Islet precursor cell (in vitro differentiated cells): ENCODE data around the gene ITGB1.
A peak's percentile ranks its signal among the peaks of the same experiment; 100 is the strongest.

Experiments
- DNase-seq: peaks from one replicate; pipeline ENCODE4 v3.0.0-alpha.2; 2018

Gene ITGB1

DNA sequence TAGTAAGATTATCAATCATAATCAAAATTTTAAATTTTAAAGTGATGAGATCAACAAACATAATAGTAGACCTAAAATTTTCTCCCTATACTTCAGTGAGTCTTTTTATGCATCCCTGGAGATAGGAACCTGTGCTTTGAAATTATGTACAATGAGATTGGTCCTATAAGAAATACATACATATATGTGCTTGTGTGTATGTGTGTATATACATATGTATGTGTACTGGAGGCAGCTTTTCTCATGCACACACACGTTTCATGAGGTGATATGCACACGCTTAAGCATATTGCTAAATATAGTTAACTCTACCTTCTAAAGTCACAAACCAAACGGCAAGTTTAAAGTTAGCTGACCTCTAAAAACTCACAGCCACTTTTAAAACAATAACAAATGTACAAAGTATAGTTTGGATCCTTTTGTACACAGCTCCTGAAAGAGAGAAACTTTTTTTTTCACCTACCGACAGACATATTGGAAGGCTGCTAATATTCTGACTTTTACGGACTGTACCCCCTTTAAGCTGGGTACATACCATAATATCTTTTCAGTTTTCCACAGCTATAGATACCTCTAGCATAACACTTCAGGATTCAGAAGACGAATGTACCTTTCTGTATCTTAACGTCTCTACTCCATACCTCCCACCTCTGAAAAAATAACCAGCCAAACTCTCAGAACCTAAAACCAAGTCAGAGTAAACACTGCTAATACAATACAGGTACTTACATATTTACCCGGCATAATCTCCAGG lies 3.3 kb downstream of the ITGB1 start:
- DNase-seq, result no peak

DNA sequence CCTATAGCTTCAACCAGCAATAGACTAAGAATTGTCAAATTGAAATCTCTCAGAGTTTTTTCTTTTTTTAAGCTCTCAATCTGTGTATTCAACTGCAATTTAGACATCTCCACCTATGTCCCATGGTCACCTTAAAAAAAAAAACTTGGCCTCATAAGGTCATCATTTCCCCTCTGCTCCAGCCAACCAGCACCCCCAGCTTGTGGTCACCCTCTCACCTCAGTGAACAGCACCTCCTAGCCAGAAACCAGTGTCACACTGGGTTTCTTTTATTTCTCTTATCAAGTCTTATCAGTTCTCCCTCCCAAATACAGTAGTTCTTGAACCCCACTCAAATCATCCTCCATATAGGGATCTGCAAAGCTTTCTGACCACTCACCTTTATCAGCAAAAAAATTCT lies 4.0 kb downstream of the ITGB1 start:
- no peak for DNase-seq

DNA sequence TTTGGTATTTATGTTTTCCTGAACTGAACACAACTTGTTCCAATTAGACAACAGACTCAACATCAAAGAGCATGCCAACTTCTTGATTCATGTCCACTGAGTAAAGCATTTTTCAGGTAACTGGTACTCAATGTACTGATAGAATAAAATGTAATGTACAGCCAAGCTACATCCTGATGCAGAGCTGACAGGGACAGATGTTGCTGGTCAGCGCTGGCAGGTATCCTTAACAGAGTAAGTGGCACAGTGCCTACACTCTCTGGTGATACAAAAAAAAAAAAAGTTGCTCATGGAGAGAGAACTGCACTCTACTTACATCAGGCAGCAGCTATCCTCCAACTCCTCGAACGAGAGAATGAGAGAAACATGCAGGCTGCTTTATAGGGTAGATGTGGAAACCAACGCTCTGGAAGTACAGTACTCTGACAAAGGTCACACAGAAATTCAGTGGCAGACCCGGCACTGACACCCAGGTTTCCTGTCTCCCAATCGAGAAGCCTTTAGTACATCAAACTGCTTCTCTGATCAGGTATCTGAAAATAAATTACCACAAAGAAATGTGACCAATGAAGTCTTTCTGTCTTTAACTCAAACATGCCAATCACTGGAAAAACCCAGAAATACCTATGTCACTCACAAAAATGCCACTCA lies 4.6 kb downstream of the ITGB1 start:
- DNase-seq, result no peak

DNA sequence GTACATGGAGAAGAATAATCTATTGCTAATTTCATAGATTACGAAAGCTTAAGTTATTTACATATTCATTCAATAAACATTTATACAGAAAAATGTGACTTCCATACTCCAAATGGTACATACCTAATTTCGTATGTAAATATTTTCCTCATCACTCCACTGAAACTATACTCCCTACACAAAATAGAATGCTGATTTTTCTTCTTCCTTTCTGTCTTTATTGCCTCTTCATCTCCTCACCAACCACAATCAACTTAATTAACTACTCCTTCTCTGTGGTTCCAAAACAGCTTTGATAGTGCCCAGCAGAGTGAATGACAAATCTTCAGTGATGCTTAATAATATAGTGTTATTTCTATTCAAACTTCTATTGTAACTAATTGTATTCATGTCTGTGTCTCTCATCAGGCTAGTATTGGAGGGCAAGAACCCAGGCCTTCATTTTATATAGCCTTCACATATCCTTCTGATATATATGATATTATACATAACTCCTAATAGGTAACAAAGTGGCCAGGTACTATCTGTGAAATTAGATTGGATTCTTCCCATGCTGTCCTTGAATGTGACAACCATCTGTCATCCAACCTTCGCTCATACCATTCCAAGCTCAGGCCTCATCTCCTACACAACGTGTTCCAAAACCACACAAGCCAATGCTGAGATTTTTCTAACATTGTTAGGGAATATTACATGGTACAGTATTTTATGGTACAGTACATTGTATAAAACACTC lies 5.3 kb downstream of the ITGB1 start:
- no peak for DNase-seq

DNA sequence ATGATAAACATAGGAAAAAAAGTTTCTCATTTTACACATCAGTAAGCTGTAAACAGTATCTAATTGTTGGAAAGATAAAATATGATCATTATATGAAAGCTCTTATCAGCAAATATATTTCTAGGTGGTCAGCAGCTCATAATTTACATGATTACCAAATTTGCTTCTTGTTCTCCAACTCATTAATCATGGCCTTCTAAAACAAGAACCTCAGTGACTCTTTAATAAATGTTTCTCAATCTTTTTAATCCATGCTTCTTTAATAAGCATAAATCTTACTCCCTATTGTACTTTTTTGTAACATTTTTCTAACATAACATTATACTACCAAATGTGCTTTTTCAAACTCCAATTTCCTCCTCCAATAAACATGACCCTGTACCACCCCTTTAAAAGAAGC lies 5.9 kb downstream of the ITGB1 start:
- DNase-seq, result no peak

DNA sequence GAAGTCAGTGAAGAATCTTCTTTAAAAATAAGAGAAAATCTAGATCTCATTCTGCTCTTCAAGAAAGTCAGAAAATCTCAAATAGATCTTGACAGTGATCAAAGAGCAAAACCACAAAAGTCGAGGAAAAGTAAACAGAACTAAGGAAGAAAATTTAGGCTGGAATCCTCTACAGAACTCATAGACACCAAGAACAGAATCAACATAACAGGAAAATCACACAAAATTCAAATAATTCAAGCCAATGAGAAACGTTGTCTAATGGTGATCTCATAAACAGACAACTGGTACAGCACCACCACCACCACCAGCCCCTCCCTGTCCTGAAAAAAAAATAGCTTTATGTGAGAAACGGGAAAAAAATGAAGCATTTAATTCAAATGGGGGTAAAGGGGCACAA lies 6.9 kb downstream of the ITGB1 start:
- no peak for DNase-seq

DNA sequence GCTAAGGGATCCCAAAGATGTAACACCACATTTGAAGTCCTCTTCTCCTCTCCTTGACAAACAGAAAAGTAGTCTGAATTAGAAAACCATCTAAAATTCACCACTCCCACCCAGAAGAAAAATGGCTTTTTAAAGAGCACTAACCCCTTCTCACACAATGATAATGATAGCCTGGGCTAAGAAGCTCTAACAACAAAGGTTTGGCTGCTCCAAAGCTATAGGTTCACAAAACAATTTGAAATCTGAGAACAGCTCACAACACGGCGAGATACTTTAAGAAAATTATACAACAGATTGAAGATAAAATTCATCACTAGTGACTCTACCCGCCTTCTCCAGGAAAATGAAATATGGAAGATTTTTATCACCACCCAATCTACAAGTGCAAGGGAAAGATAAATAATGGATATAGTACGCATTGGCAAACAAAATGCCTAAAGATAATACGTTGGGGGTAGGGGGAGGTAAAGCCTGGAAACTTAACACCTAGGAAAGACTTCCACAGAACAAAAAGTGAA lies 7.4 kb downstream of the ITGB1 start:
- DNase-seq, result no peak

DNA sequence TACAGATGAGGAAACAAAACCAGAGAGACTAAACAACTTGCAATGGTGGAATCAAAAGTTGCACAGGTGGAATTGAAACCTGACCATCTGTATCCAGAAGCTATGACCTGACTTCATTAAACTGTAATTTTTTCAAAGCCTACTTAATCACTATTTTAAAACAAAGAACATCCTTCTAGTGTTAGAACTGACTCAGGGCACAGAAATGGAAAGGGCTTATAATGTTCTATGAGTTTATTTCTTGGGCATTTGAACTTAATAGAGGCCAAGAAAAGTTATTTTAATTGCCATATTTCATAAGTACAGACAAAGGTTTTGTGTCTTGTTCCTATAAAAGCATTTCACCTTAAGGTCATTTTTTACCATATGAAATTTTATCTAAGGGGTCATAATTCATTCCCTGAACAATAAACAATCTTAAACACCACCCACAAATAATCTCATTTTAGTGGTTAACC lies 8.8 kb downstream of the ITGB1 start:
- DNase-seq, result no peak

DNA sequence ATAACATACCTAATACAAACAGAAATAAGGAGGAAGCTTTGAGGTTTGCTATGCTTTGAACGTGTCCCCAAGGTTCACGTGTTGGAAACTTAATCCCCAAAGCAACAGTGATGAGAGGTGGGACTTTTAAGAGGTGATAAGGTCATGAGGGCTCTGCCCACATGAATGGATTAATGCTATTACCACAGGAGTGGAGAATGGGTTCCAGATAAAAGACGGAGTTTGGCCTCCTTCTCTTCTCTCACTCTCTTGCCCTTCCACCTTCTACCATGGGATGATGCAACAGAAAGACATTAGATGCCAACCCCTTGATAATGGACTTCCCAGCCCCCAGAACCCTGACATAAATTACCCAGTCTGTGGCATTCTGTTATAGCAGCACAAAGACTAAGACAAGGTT lies 9.6 kb downstream of the ITGB1 start:
- DNase-seq, result no peak

DNA sequence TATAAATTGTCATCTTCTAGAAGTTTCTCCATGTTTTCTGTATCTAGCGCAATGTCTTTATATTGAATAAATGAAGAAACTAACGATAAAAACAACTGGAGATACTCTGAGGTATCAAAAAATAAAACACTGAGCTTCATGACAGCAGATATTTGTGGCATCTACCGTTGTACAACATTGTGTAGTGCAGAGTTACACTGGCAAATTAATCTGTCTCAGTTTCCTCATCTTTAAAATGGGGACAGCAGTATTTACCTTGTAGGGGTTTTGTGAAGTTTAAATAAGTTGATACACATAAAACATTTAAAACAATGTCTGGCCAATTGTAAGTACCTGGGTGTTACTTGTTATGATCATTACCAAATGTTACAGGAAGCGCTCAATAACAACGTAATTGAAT lies 10.4 kb downstream of the ITGB1 start:
- DNase-seq, result no peak

DNA sequence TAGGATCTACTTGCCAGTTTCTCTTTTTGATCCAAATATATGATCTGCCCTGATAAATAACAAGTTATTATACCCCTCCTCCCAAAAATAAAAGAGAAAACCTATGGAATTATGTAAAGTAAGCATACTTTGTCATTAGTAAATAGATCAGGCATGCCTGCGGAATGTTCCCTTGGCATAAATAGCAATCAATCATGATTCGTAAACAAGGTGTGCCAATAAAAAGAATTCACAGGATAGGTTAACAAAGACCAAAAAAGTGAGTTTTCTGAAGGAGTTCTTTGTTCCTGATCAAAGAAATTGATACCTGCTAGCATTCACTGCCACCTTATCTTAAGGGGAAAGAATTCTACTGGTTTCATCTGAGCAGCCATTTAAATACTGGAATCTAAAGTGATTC lies 11.9 kb downstream of the ITGB1 start:
- no peak for DNase-seq

DNA sequence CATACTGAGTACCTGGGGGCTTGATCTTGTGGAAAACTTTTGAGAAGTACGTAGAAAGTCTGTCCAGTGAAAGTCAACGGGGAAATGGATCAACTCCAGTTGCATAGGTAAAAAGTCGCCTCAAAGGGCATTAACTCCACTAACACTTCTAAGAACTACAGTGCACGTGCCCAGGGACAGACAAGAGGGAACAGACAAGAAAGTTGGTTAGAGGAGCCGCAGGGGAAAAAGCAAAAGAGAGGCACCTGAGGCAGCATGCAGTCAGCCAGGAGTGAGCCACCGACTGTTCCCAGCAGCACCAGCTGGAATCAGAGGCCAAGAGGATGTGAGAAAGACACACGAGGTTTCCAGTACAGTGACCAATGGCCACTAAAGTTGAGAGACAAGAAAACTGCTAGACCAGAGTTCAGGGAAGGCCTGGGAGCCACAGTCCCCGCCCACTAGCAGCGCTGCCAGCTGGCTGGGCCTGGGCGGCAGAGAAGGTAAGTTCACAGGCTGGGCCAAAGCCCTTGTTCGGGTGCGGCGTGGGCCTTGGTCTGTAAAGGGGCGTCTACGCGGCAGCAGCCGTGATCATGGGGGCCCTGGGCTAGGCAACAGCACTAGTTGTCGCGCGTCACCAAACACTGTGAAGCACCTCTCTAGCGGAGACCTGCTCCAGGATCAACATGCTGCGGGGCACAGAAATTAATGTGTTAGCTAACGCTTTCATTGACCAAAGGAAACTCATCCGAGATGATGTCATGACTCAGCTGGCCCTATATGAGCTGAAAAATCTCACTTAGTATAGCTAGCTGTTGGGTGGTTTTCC lies 14.0 kb downstream of the ITGB1 start:
- peak; percentile 68 for DNase-seq

DNA sequence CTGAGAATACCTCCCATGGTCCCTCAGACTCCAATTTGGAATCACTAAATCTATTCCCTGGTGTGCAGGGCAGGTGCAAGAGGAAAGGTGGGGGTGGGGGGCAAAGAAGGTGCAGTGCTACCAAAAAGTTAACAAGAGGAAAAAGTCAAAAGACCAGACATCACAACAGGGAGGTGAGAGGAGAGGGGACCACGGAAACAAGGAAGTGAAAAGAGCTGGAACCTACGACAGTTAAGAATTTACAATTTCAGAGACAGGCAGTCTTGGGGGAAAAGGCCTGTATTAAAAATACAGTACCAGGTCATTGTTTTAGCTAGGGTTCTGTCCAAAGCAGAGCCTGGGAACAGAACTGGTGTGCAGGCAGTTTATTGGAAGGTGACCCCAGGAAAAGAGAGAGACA lies 14.6 kb downstream of the ITGB1 start:
- DNase-seq, result no peak

DNA sequence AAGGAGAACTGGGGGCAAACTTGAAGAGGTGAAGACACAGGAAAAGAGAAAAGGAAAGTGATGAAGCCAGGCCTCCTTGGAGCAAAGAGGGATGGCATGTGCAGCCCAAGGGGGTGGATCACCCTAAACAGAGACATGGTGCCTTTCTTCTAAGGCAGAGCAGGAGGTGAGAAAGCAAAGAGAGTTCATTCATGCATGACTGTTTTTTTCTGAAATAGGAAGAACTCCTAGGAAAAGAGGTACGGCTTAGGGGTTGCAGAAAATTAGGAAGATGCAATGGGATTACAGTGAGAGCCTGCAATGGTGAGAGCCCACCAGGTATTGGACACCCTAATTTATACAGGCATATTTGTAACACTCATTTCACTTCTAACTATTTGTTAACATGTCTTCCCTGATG lies 15.9 kb downstream of the ITGB1 start:
- DNase-seq, result no peak

DNA sequence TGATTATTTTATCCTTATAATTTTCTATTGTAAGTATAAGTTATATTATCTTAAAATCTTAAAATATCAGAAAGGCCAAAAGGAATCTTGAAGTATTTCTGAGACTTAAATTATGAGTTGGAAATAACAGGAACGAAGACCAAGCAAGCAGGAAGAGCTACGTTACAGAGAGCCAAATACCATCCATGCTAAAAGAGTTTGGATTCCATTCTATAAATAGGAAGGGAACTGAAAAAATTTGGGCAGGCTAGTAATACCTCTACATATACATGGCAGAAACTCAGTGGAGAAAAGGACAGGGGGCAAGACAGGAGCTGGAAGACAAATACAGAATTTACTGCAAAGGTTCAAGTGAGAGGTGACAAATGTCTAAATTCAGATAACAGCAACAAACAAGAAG lies 16.7 kb downstream of the ITGB1 start:
- no peak for DNase-seq

DNA sequence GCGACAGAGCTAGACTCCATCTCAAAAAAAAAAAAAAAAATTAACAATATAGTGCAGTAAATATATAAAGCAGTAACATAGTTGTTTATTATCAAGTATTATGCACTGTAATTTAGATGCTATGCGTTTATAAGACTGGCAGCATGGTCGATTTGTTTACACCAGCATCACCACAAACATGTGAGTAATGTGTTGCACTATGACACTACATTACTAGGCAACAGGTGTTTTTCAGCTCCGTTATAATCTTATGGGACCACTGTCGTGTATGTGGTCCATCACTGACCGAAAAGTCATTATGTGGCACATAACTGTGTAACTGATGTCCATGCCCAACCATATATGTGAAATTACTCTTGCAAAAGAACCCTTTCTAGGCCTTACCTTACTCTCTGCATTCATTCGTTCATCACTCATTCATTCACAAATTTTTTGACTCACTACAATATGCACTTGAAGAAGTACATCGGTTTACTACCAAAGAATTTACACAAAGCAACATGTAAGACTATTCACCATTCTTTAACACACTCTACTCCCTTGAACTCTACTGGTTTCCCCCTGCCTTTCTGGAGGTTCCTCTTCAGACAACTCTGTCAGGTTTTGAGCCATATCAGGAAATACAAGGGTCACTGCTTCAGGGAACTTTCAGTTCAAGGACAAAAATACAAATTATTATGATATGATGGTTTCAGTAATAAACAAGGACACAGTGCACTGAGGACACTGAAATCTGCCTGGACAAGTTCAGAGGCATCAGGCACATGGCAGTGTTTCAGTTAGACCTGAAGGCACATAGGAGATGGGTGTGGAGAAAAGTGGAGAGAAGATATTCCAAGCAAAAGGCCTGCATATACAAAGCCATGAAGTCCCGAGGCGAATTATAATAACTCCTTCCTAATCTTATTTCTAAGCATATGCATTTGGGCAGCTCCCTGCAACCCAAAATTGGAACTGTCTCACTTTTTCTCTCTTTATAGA lies 17.4 kb downstream of the ITGB1 start:
- no peak for DNase-seq

DNA sequence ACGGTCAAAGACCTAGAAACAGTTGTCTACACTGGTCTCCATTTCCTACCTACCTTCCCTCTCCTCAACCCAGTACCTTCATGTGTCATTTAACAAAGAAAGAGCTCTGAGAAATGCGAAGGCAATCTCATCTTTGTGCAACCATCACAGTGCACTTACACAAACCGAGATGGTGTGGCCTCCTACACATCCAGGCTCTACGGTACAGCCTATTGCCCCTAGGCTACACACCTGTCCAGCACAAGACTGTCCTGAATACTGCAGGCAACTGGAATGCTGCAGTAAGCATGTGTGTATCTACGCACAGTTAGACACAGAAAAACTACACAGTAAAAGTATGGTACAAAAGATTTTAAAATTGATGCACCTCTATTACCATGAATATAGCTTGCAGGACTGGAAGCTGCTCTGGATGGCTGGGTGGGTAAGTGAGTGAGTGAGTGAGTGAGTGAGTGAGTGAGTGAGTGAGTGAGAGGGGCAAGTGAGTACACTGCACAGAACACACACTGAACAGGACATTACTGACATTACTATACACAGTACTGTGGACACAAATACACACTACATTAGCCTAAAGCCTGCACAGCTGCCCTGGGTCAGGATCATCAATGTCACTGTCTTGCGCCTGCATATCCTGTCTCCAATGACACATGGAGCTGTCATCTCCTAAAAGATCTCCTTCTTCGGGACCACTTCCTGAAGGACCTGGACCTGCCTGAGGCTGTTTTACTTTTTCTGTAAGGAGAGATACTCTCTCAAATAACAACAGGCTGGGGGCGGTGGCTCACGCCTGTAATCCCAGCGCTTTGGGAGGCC lies 18.5 kb downstream of the ITGB1 start:
- DNase-seq, result no peak

DNA sequence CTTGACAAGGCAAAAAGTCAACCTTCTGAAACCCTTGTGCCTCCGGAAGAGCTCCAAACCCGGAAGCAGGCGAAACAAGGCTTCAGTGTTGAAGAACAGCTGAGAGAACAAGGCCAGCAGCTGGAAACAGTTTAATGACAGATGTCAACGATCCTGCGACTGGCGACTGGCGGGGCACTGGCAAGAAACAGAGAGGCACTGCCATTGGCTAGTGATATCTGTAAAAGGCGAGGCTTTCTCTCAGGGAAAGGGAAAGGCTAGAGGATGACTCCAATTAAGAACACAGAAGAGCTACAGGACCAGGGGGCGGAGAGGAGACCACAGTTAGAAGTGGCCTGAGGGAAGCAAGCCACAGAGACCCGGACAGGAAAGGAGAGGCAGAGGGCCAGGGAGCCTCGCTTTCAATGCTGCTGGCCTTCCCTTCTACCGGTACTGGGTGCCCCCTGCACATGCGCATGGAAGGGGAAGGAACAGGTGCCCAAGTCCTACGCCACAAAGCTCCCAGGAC lies 19.4 kb downstream of the ITGB1 start:
- peak; percentile 77 for DNase-seq

DNA sequence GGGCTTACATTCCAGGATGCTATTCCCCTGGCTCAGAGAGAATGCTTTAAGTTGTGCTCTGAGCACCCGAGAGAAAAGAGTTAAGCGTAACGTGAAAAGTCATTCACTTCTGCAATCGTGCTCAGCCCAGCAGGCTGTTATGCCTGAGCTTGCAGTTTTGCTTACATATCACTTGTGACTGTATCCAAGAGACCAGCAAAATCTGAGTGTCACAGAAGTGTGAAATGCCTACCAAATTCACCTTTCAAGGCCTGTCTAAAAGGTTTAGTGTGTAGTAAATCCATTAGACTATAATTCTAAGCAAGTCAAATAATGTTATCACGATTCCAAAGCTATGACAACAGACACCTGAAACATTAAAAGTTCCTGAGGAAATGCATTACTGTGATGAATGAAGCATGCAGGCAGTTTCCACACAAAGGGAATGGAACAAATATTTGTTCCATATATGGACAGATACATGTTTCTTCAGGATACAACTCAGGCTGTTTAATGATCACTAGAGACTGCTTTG lies 20.1 kb downstream of the ITGB1 start:
- no peak for DNase-seq

DNA sequence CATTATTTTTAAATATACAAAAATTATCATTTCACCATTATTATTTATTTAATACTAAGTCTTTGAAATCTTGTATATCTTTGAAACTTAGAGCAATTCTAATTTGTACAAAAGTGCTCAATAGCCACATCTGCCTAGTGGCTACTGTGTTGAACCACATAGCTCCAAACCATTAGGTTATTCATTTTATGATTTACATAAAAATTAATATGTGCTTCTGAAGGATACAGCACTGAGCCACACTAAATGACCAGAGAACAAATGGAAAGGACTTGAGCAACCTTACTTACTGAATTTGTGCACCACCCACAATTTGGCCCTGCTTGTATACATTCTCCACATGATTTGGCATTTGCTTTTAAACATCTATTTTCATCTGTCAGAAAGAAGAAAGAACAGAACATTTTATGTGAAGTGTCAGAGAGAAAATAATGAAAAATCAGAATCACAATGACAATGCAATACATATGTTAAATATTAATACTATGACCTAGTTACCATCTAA lies 25.8 kb downstream of the ITGB1 start:
- DNase-seq, result no peak
